ENCODE results near the gene PKDCC.

Gene PKDCC

GRCh38 chr2:42050010-42050702 lies 2.3 kb downstream of the PKDCC start:
- DNase-seq (ENCODE audit: low read depth), result no peak
- H3K4me3 ChIP-seq (ENCODE audit: low read depth, low read length), result no peak overlapping the region
- TF ChIP-seq CTCF (IDR thresholded peaks at IDR 0.05; ENCODE audit: low read depth, low read length, missing control alignments), result no peak

DNA sequence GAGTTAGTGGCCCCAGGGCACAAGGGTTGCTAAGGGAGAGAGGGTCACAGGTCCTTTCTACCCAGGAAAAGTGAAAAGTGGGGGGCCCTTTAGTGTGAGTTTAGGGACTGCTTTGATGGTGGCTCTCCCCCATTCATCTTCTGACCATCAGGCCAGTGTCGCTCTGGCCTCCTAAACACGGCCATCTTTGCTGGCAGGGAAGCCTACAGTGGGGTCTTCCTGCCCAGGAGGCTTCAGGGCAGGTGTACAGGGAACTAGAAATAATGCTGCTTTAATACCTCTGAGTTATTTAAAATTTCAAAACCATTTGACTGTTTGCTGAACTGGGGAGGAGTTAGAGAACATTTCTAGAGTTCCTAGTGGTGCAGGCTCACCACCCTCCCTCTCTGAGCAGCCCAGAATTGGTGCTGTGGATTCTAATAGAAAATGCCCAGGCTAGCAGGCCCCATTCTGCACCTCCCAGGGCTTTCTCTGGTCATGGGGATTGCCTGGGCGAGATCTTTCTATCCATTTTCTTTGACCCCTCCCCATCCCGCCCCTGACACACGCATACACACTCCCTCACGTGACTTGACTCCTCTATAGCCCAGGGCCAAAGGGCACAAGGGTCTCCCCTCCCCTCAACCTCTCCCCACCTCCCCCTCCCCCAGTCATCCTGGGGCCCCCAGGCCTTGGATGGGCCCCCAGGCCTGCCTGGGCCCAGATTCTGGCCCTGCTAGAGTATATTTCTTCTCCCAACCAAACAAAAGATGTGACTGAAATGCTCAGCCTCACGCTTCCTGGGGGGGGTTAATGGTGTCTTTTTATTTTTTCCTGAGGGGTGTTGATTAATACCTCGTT lies 3.1 kb downstream of the PKDCC start:
- no peak for TF ChIP-seq CTCF (IDR thresholded peaks at IDR 0.05; ENCODE audit: low read depth, low read length, missing control alignments)
- DNase-seq (ENCODE audit: low read depth), result no peak
- no peak overlapping the region for H3K4me3 ChIP-seq (ENCODE audit: low read depth, low read length)

- no peak for TF ChIP-seq CTCF (IDR thresholded peaks at IDR 0.05; ENCODE audit: low read depth, low read length, missing control alignments)
- DNase-seq (ENCODE audit: low read depth), result no peak
- no peak overlapping the region for H3K4me3 ChIP-seq (ENCODE audit: low read depth, low read length)
These were observed 3.9 kb downstream of the PKDCC start for GRCh38 chr2:42051543-42052235.

DNA sequence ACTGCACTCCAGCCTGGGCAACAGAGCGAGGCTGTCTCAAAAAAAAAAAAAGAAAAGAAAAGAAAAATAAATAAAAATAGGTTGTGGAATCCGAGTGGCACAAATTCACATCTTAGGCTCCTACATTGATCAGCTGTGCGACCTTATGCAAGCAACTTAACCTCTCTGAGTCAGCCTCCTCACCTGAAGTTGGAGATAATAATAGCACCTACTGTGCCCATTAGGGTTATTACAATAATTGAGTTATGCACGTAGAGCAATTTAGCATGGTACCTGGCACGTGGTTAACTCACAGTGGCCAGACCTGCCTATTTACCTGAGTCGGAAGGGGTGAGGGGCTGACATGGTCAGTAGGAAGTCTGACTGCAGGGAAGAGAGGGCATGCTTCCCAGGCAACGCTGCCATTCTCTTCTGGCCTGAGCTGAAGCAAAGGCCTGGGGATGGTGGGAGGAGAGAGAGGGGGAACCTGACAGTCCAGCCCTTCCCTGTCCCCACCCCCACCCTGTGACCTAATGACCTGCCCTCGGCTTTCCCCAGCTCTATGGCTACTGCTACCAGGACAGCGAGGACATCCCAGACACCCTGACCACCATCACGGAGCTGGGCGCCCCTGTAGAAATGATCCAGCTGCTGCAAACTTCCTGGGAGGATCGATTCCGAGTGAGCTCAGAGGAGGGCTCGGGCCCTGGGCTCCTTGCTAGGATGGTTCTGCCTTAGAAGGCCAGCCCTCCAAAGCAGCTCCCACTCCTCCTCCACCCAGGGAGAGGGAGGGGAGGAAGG lies 5.1 kb downstream of the PKDCC start:
- no peak for DNase-seq (ENCODE audit: low read depth)
- no peak overlapping the region for H3K4me3 ChIP-seq (ENCODE audit: low read depth, low read length)
- no peak for TF ChIP-seq CTCF (IDR thresholded peaks at IDR 0.05; ENCODE audit: low read depth, low read length, missing control alignments)

- H3K4me3 ChIP-seq (ENCODE audit: low read depth, low read length), result no peak overlapping the region
- DNase-seq (ENCODE audit: low read depth), result no peak
- no peak for TF ChIP-seq CTCF (IDR thresholded peaks at IDR 0.05; ENCODE audit: low read depth, low read length, missing control alignments)
These were observed 5.6 kb downstream of the PKDCC start for GRCh38 chr2:42053482-42053790.

DNA sequence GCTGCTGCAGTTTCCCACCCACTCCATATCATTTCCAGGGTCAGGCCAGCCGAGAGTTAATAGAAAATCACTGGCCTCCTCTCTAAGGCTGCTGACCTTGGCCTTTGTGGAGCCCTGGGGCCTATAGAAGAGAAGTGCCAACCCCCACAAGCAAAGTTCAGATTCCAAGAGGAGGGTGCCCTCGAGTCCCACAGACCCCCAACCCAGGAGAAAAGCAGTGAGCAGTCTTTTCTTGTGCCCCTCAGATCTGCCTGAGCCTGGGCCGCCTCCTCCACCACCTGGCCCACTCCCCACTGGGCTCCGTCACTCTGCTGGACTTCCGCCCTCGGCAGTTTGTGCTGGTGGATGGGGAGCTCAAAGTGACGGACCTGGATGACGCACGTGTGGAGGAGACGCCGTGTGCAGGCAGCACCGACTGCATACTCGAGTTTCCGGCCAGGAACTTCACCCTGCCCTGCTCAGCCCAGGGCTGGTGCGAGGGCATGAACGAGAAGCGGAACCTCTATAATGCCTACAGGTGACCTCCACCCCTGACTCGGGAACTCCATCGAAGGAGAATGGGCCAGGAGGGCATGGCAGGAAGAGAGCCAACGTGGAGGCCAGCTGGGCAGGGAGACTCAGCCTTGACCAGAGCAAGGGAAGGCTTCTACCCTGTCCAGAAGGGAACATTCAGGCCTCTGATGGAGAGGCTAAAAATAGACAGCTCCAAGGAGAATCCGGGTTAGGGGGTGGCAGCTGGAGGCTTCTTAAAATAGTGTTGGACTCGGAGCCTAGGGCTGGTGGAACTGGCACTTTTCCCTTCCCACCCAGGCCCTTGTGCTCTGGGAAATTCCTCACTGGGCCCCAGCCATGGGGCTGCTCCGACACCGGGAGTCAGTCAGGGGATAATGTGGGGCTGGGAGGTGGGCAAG lies 6.2 kb downstream of the PKDCC start:
- no peak for DNase-seq (ENCODE audit: low read depth)
- no peak for TF ChIP-seq CTCF (IDR thresholded peaks at IDR 0.05; ENCODE audit: low read depth, low read length, missing control alignments)
- H3K4me3 ChIP-seq (ENCODE audit: low read depth, low read length), result no peak overlapping the region
